HepG2 (cell line): ENCODE measurements around the gene APBB3. TPM values are rescaled to one million over a fixed set of nuclear protein-coding genes. Genes with fewer than 3 reads are reported as not detected.
A peak's percentile ranks its signal among the peaks of the same experiment; 100 is the strongest.

Source experiments
- BORCS8-MEF2B ChIP-seq: sonication (generic); formaldehyde crosslinking; IDR thresholded peaks from 2 replicates; pipeline ENCODE4 v1.8.0; 2022; ENCODE audit warnings: mild to moderate bottlenecking, missing genetic modification reagents
- ETV6 ChIP-seq: sonication (generic); formaldehyde crosslinking; conservative IDR thresholded peaks from 2 replicates; pipeline ENCODE4 v1.4.0; 2020; ENCODE audit warnings: missing genetic modification reagents
- FOSL2 ChIP-seq: sonication (generic); formaldehyde crosslinking; IDR thresholded peaks from 2 replicates; pipeline ENCODE4 v1.4.0; 2020; ENCODE audit warnings: missing genetic modification reagents
- FOXK2 ChIP-seq: fragments of 450-650 bp; IDR thresholded peaks from 2 replicates; pipeline ENCODE4 v1.6.1; 2016
- GABPA ChIP-seq, 2 experiments: IDR thresholded peaks; 2 replicates each; pipeline ENCODE4 v1.6.1; 2011 to 2016; ENCODE audit warnings: low read depth in 2 of 2, low read length in 1 of 2, missing biosample characterization in 1 of 2, missing genetic modification characterization in 1 of 2
- HOXA9 ChIP-seq: sonication (generic); formaldehyde crosslinking; IDR thresholded peaks from 2 replicates; pipeline ENCODE4 v1.8.1; 2022; ENCODE audit warnings: missing genetic modification reagents, mild to moderate bottlenecking, moderate library complexity, borderline replicate concordance
- IRF9 ChIP-seq: sonication (generic); formaldehyde crosslinking; IDR thresholded peaks from 2 replicates; pipeline ENCODE4 v1.8.0; 2022; ENCODE audit warnings: missing genetic modification reagents, mild to moderate bottlenecking, borderline replicate concordance
- NFATC3 ChIP-seq: sonication (generic); formaldehyde crosslinking; IDR thresholded peaks from 2 replicates; pipeline ENCODE4 v1.5.1; 2020; ENCODE audit warnings: mild to moderate bottlenecking, missing genetic modification reagents
- NFE2L2 ChIP-seq: fragments of 150-350 bp; IDR thresholded peaks from 2 replicates; pipeline ENCODE4 v1.6.1; 2014; ENCODE audit warnings: low read length
- POLR2AphosphoS5 ChIP-seq: IDR thresholded peaks from 2 replicates; pipeline ENCODE4 v1.6.1; 2012; ENCODE audit warnings: low read depth, low read length
- SOX13 ChIP-seq, 3 experiments: fragments of 450-650 bp in 1 of 3; sonication (generic) in 1 of 3; formaldehyde crosslinking in 1 of 3; IDR thresholded peaks in 2 of 3; conservative IDR thresholded peaks in 1 of 3; 2 replicates each; pipeline versions ENCODE4 v1.5.0 to v1.6.1; 2016 to 2020; ENCODE audit warnings: antibody characterized with exemption in 1 of 3, mild to moderate bottlenecking in 1 of 3, missing compliant biosample characterization in 1 of 3, missing genetic modification reagents in 1 of 3, moderate library complexity in 1 of 3
- SP140L ChIP-seq: sonication (generic); formaldehyde crosslinking; IDR thresholded peaks from 2 replicates; pipeline ENCODE4 v1.4.0; 2020; ENCODE audit warnings: missing genetic modification reagents, borderline replicate concordance
- ZNF263 ChIP-seq: sonication (generic); formaldehyde crosslinking; IDR thresholded peaks from 2 replicates; pipeline ENCODE4 v1.4.0; 2020; ENCODE audit warnings: missing genetic modification reagents
- ZNF292 ChIP-seq: sonication (generic); formaldehyde crosslinking; IDR thresholded peaks from 2 replicates; pipeline ENCODE4 v1.8.1; 2022; ENCODE audit warnings: mild to moderate bottlenecking, low read depth, missing genetic modification reagents, borderline replicate concordance
- ZNF350 ChIP-seq: sonication (generic); formaldehyde crosslinking; IDR thresholded peaks from 2 replicates; pipeline ENCODE4 v1.4.0; 2020; ENCODE audit warnings: mild to moderate bottlenecking, low read depth, missing genetic modification reagents, borderline replicate concordance
- ZNF572 ChIP-seq: sonication (generic); formaldehyde crosslinking; IDR thresholded peaks from 2 replicates; pipeline ENCODE4 v1.5.1; 2020; ENCODE audit warnings: mild to moderate bottlenecking, missing genetic modification reagents
- ZNF839 ChIP-seq: sonication (generic); formaldehyde crosslinking; IDR thresholded peaks from 2 replicates; pipeline ENCODE4 v1.4.0; 2020; ENCODE audit warnings: missing genetic modification reagents, mild to moderate bottlenecking, borderline replicate concordance
- polyA plus RNA-seq, 8 experiments: library from polyadenylated mRNA; depleted of rRNA in 3 of 8; stranded (reverse) in 7 of 8; unstranded in 1 of 8; fragments of >200 nt; fragmentation: Illumina TruSeq in 4 of 8; extraction: Trizol in 4 of 8; gene quantifications; 2 replicates each; pipeline versions ENCODE4 v1.2.1 to v1.2.3, GENCODE V29; 2011 to 2016; ENCODE audit warnings: low read depth in 4 of 8, missing spikeins in 1 of 8, mixed read lengths in 1 of 8; ENCODE audit not compliant: insufficient read depth in 1 of 8
- total RNA-seq, 5 experiments: library from RNA; depleted of rRNA; stranded (reverse); fragments of >200 nt; fragmentation: Illumina TruSeq; extraction: Trizol; gene quantifications; 2 replicates each; pipeline ENCODE4 v1.2.3, GENCODE V29; 2016; ENCODE audit warnings: low read depth in 1 of 5
- TF ChIP-seq, protein P1 (sequence below): sonication (generic); formaldehyde crosslinking; IDR thresholded peaks from one replicate; pipeline ENCODE4 v1.5.1; 2020; ENCODE audit warnings: mild to moderate bottlenecking, missing genetic modification reagents; ENCODE audit errors: not compliant biosample characterization

Gene APBB3
- total and polyA plus RNA-seq, 2 of the 13 experiments (the other 11 are each of a cell fraction or from before 2014, with no cell fraction given), result 0.38 to 0.78 TPM

- TF ChIP-seq ZNF839 (CRISPR knock-in tag) (0 out of 2 replicates have a peak, but pooled peaks have one; percentile 11), IRF9 (CRISPR knock-in tag) (0 out of 2 replicates have a peak, but pooled peaks have one; percentile 71), FOXK2 (no peak), ZNF292 (CRISPR knock-in tag) (no peak), SP140L (CRISPR knock-in tag) (no peak), ZNF350 (peak; percentile 20; the same call in 1 of the 2 replicates), HOXA9 (CRISPR knock-in tag) (0 out of 2 replicates have a peak, but pooled peaks have one; percentile 34), NFE2L2 (no peak), POLR2AphosphoS5 (no peak), SOX13 (IDR thresholded peaks at IDR 0.05) (no peak), SOX13 (CRISPR knock-in tag; conservative IDR thresholded peaks at IDR 0.05 in 1 of 2, IDR thresholded peaks at IDR 0.05 in 1 of 2) (no peak), FOSL2 (CRISPR knock-in tag) (0 out of 2 replicates have a peak, but pooled peaks have one; percentile 5), NFATC3 (CRISPR knock-in tag) (no peak), BORCS8-MEF2B (0 out of 2 replicates have a peak, but pooled peaks have one; percentile 21), ZNF263 (CRISPR knock-in tag) (no peak), GABPA (IDR thresholded peaks at IDR 0.05; ENCODE audit: low read depth, low read length) (no peak), GABPA (CRISPR knock-in tag; IDR thresholded peaks at IDR 0.05; ENCODE audit: low read depth) (peak; percentile 9; the same call in 1 of the 2 replicates), ZNF572 (CRISPR knock-in tag) (no peak), ETV6 (CRISPR knock-in tag) (no peak)
- TF ChIP-seq, protein P1, sequence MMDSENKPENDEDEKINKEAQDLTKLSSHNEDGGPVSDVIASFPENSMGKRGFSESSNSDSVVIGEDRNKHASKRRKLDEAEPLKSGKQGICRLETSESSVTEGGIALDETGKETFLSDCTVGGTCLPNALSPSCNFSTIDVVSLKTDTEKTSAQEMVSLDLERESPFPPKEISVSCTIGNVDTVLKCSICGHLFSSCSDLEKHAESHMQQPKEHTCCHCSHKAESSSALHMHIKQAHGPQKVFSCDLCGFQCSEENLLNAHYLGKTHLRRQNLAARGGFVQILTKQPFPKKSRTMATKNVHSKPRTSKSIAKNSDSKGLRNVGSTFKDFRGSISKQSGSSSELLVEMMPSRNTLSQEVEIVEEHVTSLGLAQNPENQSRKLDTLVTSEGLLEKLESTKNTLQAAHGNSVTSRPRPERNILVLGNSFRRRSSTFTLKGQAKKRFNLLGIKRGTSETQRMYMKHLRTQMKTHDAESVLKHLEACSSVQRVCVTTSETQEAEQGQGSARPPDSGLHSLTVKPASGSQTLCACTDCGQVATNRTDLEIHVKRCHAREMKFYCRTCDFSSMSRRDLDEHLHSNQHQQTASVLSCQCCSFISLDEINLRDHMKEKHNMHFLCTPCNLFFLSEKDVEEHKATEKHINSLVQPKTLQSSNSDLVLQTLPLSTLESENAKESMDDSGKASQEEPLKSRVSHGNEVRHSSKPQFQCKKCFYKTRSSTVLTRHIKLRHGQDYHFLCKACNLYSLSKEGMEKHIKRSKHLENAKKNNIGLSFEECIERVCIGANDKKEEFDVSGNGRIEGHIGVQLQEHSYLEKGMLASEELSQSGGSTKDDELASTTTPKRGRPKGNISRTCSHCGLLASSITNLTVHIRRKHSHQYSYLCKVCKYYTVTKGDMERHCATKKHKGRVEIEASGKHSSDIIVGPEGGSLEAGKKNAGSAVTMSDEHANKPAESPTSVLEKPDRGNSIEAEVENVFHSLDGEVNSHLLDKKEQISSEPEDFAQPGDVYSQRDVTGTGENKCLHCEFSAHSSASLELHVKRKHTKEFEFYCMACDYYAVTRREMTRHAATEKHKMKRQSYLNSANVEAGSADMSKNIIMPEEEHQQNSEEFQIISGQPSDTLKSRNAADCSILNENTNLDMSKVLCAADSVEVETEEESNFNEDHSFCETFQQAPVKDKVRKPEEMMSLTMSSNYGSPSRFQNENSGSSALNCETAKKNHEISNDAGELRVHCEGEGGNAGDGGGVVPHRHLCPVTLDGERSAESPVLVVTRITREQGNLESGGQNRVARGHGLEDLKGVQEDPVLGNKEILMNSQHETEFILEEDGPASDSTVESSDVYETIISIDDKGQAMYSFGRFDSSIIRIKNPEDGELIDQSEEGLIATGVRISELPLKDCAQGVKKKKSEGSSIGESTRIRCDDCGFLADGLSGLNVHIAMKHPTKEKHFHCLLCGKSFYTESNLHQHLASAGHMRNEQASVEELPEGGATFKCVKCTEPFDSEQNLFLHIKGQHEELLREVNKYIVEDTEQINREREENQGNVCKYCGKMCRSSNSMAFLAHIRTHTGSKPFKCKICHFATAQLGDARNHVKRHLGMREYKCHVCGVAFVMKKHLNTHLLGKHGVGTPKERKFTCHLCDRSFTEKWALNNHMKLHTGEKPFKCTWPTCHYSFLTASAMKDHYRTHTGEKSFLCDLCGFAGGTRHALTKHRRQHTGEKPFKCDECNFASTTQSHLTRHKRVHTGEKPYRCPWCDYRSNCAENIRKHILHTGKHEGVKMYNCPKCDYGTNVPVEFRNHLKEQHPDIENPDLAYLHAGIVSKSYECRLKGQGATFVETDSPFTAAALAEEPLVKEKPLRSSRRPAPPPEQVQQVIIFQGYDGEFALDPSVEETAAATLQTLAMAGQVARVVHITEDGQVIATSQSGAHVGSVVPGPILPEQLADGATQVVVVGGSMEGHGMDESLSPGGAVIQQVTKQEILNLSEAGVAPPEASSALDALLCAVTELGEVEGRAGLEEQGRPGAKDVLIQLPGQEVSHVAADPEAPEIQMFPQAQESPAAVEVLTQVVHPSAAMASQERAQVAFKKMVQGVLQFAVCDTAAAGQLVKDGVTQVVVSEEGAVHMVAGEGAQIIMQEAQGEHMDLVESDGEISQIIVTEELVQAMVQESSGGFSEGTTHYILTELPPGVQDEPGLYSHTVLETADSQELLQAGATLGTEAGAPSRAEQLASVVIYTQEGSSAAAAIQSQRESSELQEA (CRISPR knock-in tag), result no peak
These were observed at the start of gene APBB3, which contains the start of gene SLC35A4 (continued) for GRCh38 chr5:140564196-140565023.
